HCT116 (cell line): Measurements from ENCODE around the gene ERMP1. TPM values are rescaled to one million over a fixed set of nuclear protein-coding genes. Genes with fewer than 3 reads are reported as not detected.
A peak's percentile ranks its signal among the peaks of the same experiment; 100 is the strongest.

Source experiments
- ATAC-seq: fragments of 200-7000 bp; cut with Tn5 transposase; 2 replicates; pipeline ENCODE4 v1.9.1; 2020; ENCODE audit warnings: mild to moderate bottlenecking, moderate library complexity
- BruUV-seq: library from RNA; stranded (reverse); fragments of 400-500 nt; replicated peaks from 2 replicates; lab custom pipeline; 2021; lab: Mats Ljungman, UMichigan
- CTCF ChIA-PET: fragments of 300-600 bp; sonication (Branson Sonifier 250); formaldehyde crosslinking; loops from one replicate; lab custom pipeline; 2021; ENCODE audit warnings: antibody characterized with exemption; lab: Charles Lee
- POLR2A ChIA-PET: fragments of 300-600, 350-600 bp; sonication (Branson Sonifier 250); formaldehyde crosslinking; loops from one replicate; lab custom pipeline; 2021; ENCODE audit warnings: antibody characterized with exemption; lab: Charles Lee
- RAD21 ChIA-PET, 2 experiments: fragments of 300-600 bp; sonication (Branson Sonifier 250); formaldehyde crosslinking; loops; one replicate each; lab custom pipeline; 2023; ENCODE audit warnings: low total read pairs in 2 of 2; ENCODE audit not compliant: uncharacterized antibody in 2 of 2, unreplicated experiment in 2 of 2, low non-redundant PET in 1 of 2; lab: Charles Lee
- DNase-seq: peaks from one replicate; pipeline ENCODE4 v3.0.0-alpha.2; 2010; ENCODE audit warnings: low read depth, low spot score
- H2AFZ ChIP-seq: fragments of 200-600 bp; shearing (Covaris generic), sonication (generic); 2 replicates; pipeline ENCODE4 v1.6.1; 2017; ENCODE audit warnings: low read depth, mixed run types, mixed read lengths, antibody characterized with exemption, low read length; ENCODE audit not compliant: poor library complexity, severe bottlenecking
- H3K27ac ChIP-seq: 2 replicates; pipeline ENCODE4 v1.5.1; 2012; ENCODE audit warnings: low read depth, low read length
- H3K27me3 ChIP-seq: fragments of 200-600 bp; sonication (generic); 2 replicates; pipeline ENCODE4 v1.6.1; 2016; ENCODE audit warnings: mixed run types, low read length, mixed read lengths; ENCODE audit not compliant: insufficient read depth
- H3K36me3 ChIP-seq, 2 experiments: fragments of 200-500 bp in 1 of 2; fragments of 200-600 bp in 1 of 2; sonication (Bioruptor generic) in 1 of 2; sonication (generic) in 1 of 2; 2 replicates each; pipeline versions ENCODE4 v1.5.1 to v1.6.1; 2014 to 2016; ENCODE audit warnings: low read length in 2 of 2, inconsistent platforms in 1 of 2, mixed read lengths in 1 of 2, mixed run types in 1 of 2; ENCODE audit not compliant: insufficient read depth in 2 of 2, control insufficient read depth in 1 of 2
- H3K4me1 ChIP-seq, 2 experiments: fragments of 200-600 bp in 1 of 2; sonication (generic) in 1 of 2; 2 replicates each; pipeline versions ENCODE4 v1.5.1 to v1.6.1; 2012 to 2017; ENCODE audit warnings: low read length in 2 of 2, inconsistent platforms in 1 of 2, mild to moderate bottlenecking in 1 of 2, mixed read lengths in 1 of 2, mixed run types in 1 of 2, moderate library complexity in 1 of 2; ENCODE audit not compliant: insufficient read depth in 2 of 2, control insufficient read depth in 1 of 2
- H3K4me2 ChIP-seq: fragments of 200-600 bp; sonication (generic); 2 replicates; pipeline ENCODE4 v1.6.1; 2017; ENCODE audit warnings: mixed run types, low read length, mixed read lengths
- H3K4me3 ChIP-seq, 2 experiments: fragments of 200-600 bp in 1 of 2; sonication (generic) in 1 of 2; replicated peaks in 1 of 2; 2 replicates each; pipeline ENCODE4 v1.5.1; 2011 to 2016; ENCODE audit warnings: low read length in 2 of 2, control low read depth in 1 of 2, low read depth in 1 of 2, mild to moderate bottlenecking in 1 of 2, mixed read lengths in 1 of 2, mixed run types in 1 of 2
- H3K79me2 ChIP-seq: fragments of 200-600 bp; sonication (generic); 2 replicates; pipeline ENCODE4 v1.6.1; 2017; ENCODE audit warnings: mild to moderate bottlenecking, mixed run types, low read length, moderate library complexity, mixed read lengths; ENCODE audit not compliant: insufficient read depth
- H3K9ac ChIP-seq: fragments of 200-600 bp; sonication (generic); 2 replicates; pipeline ENCODE4 v1.6.1; 2016; ENCODE audit warnings: low read length, mixed read lengths
- H3K9me2 ChIP-seq: fragments of 200-600 bp; sonication (generic), shearing (Covaris generic); 2 replicates; pipeline ENCODE4 v1.6.1; 2017; ENCODE audit warnings: mixed run types, mild to moderate bottlenecking, moderate library complexity; ENCODE audit not compliant: insufficient read depth
- H3K9me3 ChIP-seq, 2 experiments: fragments of 200-500 bp in 1 of 2; fragments of 200-600 bp in 1 of 2; sonication (Bioruptor generic) in 1 of 2; sonication (generic) in 1 of 2; 2 replicates each; pipeline ENCODE4 v1.6.1; 2014 to 2017; ENCODE audit warnings: low read length in 2 of 2, mixed read lengths in 2 of 2, inconsistent platforms in 1 of 2, low read depth in 1 of 2, mild to moderate bottlenecking in 1 of 2, mixed run types in 1 of 2, moderate library complexity in 1 of 2; ENCODE audit not compliant: control insufficient read depth in 1 of 2, insufficient read depth in 1 of 2
- H4K20me1 ChIP-seq: fragments of 200-600 bp; sonication (generic), shearing (Covaris generic); 2 replicates; pipeline ENCODE4 v1.6.1; 2017; ENCODE audit warnings: mixed run types, mild to moderate bottlenecking, moderate library complexity; ENCODE audit not compliant: insufficient read depth
- CEBPB ChIP-seq: IDR thresholded peaks from 2 replicates; pipeline ENCODE4 v1.6.1; 2012; ENCODE audit warnings: low read depth
- EZH2 ChIP-seq: fragments of 200-600 bp; sonication (generic); IDR thresholded peaks from 2 replicates; pipeline ENCODE4 v1.6.1; 2017; ENCODE audit warnings: antibody characterized with exemption, mixed run types
- EZH2phosphoT487 ChIP-seq: fragments of 200-600 bp; IDR thresholded peaks from 2 replicates; pipeline ENCODE4 v1.6.1; 2018; ENCODE audit warnings: antibody characterized with exemption, borderline replicate concordance
- JUND ChIP-seq: IDR thresholded peaks from 2 replicates; pipeline ENCODE4 v1.6.1; 2012
- POLR2AphosphoS5 ChIP-seq: IDR thresholded peaks from 2 replicates; pipeline ENCODE4 v1.6.1; 2011; ENCODE audit warnings: mild to moderate bottlenecking, low read depth, low read length, moderate library complexity
- SIN3A ChIP-seq: IDR thresholded peaks from 2 replicates; pipeline ENCODE4 v1.6.1; 2012; ENCODE audit warnings: low read depth
- SP1 ChIP-seq: IDR thresholded peaks from 2 replicates; pipeline ENCODE4 v1.6.1; 2012; ENCODE audit warnings: low read depth
- SRF ChIP-seq: IDR thresholded peaks from 2 replicates; pipeline ENCODE4 v1.6.1; 2012; ENCODE audit warnings: low read depth
- TCF7L2 ChIP-seq: IDR thresholded peaks from 2 replicates; pipeline ENCODE4 v1.7.0; 2011; ENCODE audit warnings: borderline replicate concordance, inconsistent platforms; ENCODE audit not compliant: insufficient read depth, insufficient read length; ENCODE audit errors: extremely low read depth
- YY1 ChIP-seq: IDR thresholded peaks from 2 replicates; pipeline ENCODE4 v1.6.1; 2011; ENCODE audit warnings: low read length, low read depth, moderate library complexity, mild to moderate bottlenecking; ENCODE audit not compliant: insufficient replicate concordance; ENCODE audit errors: extremely low read depth
- ZFX ChIP-seq: fragments of 450-650 bp; IDR thresholded peaks from 2 replicates; pipeline ENCODE4 v1.6.1; 2017
- ZNF274 ChIP-seq: fragments of 200-500 bp; sonication (Bioruptor generic); IDR thresholded peaks from 2 replicates; pipeline ENCODE4 v1.6.1; 2014; ENCODE audit warnings: mild to moderate bottlenecking, low read depth, low read length, inconsistent platforms
- intact Hi-C: fragments of 100-400 bp; cut with micrococcal nuclease; formaldehyde crosslinking; loops from 2 replicates; pipeline ENCODE4 v1.10.0; 2022
- total RNA-seq: library from RNA; stranded (reverse); gene quantifications from one replicate; pipeline ENCODE4 v1.2.1, GENCODE V29; 2021; ENCODE audit not compliant: unreplicated experiment
- TF ChIP-seq, protein P1 (sequence below), 3 experiments: fragments of 200-600 bp in 1 of 3; sonication (generic) in 1 of 3; IDR thresholded peaks in 2 of 3; conservative IDR thresholded peaks in 1 of 3; 2 replicates each; pipeline ENCODE4 v1.5.1; 2012 to 2017; ENCODE audit warnings: low read depth in 2 of 3, low read length in 2 of 3, antibody characterized with exemption in 1 of 3, borderline replicate concordance in 1 of 3, control low read depth in 1 of 3, mild to moderate bottlenecking in 1 of 3, mixed read lengths in 1 of 3, mixed run types in 1 of 3, moderate library complexity in 1 of 3; ENCODE audit not compliant: insufficient read depth in 1 of 3
- TF ChIP-seq, protein P2 (sequence below): IDR thresholded peaks from 2 replicates; pipeline ENCODE4 v1.6.1; 2012

Gene ERMP1
- total RNA-seq, 1 experiment from 2014 or later = 29.9 TPM

DNA sequence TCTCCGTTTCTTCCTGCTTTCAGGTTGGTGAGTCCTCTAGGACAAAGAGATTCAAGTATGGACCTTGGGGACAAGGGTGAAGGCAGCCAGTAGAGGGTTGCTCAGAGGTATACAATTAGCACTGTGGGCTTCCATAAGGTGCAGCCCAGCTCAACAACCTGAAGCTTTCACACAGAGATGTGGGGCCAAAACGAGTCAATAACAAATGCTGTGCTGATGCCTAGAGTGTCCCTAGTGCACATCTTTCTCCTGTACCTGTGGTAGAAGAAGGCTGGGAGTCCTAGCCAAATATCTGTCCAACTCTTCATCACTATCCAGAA, 37.1 kb upstream of the ERMP1 start:
- Histone ChIP-seq H2AFZ (peak overlapping the region; percentile 10), H3K79me2 (no peaks in the 10 kb centered on the region), H3K9me2 (no peaks in the 10 kb centered on the region), H3K4me1 (peaks cover 6 to 11% of the 10 kb centered on the region in 2 experiments; a peak in 2 of 4 replicates), H3K36me3 (no peaks in the 10 kb centered on the region), H3K9ac (no peak overlapping the region), H3K9me3 (no peaks in the 10 kb centered on the region), H4K20me1 (no peaks in the 10 kb centered on the region), H3K27ac (no peak overlapping the region), H3K4me2 (no peak overlapping the region), H3K27me3 (no peaks in the 10 kb centered on the region), H3K4me3 (no peak overlapping the region)
- BruUV-seq = no TSS peak
- ChIA-PET CTCF (interaction anchor here (0.8 to 3.0 kb wide), 4 partner anchors 10 to 184 kb away, joined by 3 to 21 read pairs (median 7); no protein-coding TSS in a partner anchor), RAD21 (no interaction called here), POLR2A (no interaction called here)
- intact Hi-C loops = no loop called here
- no peak for DNase-seq
- TF ChIP-seq, protein P1, sequence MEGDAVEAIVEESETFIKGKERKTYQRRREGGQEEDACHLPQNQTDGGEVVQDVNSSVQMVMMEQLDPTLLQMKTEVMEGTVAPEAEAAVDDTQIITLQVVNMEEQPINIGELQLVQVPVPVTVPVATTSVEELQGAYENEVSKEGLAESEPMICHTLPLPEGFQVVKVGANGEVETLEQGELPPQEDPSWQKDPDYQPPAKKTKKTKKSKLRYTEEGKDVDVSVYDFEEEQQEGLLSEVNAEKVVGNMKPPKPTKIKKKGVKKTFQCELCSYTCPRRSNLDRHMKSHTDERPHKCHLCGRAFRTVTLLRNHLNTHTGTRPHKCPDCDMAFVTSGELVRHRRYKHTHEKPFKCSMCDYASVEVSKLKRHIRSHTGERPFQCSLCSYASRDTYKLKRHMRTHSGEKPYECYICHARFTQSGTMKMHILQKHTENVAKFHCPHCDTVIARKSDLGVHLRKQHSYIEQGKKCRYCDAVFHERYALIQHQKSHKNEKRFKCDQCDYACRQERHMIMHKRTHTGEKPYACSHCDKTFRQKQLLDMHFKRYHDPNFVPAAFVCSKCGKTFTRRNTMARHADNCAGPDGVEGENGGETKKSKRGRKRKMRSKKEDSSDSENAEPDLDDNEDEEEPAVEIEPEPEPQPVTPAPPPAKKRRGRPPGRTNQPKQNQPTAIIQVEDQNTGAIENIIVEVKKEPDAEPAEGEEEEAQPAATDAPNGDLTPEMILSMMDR (IDR thresholded peaks at IDR 0.05 in 2 of 3, conservative IDR thresholded peaks at IDR 0.05 in 1 of 3; ENCODE audit: borderline replicate concordance in 1 of 3, insufficient read depth in 1 of 3, low read depth in 2 of 3, low read length in 2 of 3) = no peak
- no peak for TF ChIP-seq ZFX
- TF ChIP-seq, protein P2, sequence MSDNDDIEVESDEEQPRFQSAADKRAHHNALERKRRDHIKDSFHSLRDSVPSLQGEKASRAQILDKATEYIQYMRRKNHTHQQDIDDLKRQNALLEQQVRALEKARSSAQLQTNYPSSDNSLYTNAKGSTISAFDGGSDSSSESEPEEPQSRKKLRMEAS = no peak
- no peak for TF ChIP-seq POLR2AphosphoS5
- no peak for TF ChIP-seq SRF
- TF ChIP-seq JUND = no peak
- no peak for TF ChIP-seq ZNF274
- TF ChIP-seq CEBPB = no peak
- no peak for TF ChIP-seq YY1
- no peak for TF ChIP-seq TCF7L2
- no peak for TF ChIP-seq SP1
- TF ChIP-seq EZH2 = no peak
- TF ChIP-seq EZH2phosphoT487 = no peak
- TF ChIP-seq SIN3A = no peak
- peak; percentile 63 for ATAC-seq
